Stimulated activated CD4-positive, alpha-beta T cell treated with anti-CD3 and anti-CD28 coated beads, Interleukin-2, amount 100 ng/mL, for 4 hours (primary cell): ENCODE results near the gene CPT1A.

Experiments used
- DNase-seq: peaks from one replicate; pipeline ENCODE4 v3.0.0-alpha.2; 2020; ENCODE audit warnings: low read depth

CPT1A gene

GRCh38 chr11:68707527-68707926, 134.2 kb downstream of the CPT1A start:
- DNase-seq, result no peak

DNA sequence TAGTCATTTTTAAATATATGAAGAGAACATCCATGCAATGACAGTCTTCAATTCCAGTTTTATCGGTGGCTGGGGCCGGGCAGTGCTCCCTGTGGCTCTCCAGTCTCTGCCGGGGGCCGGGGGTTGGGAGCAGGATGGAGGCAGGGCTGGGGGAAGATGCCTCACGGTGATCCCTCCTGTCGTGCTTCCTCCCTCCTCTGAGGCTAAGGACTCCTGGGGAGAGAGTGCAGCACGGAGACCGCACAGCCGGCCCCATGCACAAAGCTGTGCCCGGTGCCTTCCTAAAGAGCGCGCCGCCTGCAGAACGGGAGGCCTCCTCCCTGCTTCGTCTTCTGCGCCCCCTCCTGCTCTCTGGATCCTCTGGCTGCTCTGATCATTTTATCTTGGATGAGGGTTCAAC, 136.8 kb downstream of the CPT1A start:
- no peak for DNase-seq
